ENCODE results near the gene FLVCR2. TPM values are rescaled to one million over a fixed set of nuclear protein-coding genes. Genes with fewer than 3 reads are reported as not detected.

FLVCR2 gene
- total and polyA plus RNA-seq, 2 experiments from 2014 or later = 1.4 to 3.1 TPM

DNA sequence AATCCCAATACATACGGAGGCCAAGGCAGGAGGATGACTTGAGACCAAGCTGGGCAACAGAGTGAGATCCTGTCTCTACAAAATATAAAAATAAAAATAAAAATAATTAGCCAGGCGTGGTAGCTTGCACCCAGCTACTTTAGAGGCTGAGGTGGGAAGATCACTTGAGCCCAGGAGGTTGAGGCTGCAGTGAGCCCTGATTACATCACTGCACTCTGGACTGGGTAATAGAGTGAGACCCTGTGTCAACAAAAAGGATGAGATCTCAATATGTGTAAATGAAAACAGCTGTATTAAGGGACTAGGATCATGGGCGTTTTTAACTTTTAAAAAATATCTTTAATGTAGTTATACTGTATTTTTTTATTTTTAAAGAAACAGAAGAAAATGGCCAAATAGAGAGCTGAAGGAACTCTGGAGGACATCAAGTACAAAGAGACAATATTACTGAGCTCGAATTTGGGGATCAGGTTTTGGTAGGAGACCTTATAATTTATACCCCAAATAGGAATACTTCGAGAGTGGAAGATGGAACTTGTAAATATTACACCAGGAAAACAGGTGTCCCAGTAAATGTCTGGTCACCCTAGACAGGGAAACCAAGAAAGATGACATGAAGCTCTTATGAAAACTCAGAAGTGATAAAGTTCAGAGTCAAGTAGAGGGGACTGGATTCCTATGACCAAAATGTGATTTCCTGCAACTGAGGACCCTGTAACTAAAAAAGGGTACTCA, 43.1 kb upstream of the FLVCR2 start (continued):
- TF ChIP-seq, protein P1, sequence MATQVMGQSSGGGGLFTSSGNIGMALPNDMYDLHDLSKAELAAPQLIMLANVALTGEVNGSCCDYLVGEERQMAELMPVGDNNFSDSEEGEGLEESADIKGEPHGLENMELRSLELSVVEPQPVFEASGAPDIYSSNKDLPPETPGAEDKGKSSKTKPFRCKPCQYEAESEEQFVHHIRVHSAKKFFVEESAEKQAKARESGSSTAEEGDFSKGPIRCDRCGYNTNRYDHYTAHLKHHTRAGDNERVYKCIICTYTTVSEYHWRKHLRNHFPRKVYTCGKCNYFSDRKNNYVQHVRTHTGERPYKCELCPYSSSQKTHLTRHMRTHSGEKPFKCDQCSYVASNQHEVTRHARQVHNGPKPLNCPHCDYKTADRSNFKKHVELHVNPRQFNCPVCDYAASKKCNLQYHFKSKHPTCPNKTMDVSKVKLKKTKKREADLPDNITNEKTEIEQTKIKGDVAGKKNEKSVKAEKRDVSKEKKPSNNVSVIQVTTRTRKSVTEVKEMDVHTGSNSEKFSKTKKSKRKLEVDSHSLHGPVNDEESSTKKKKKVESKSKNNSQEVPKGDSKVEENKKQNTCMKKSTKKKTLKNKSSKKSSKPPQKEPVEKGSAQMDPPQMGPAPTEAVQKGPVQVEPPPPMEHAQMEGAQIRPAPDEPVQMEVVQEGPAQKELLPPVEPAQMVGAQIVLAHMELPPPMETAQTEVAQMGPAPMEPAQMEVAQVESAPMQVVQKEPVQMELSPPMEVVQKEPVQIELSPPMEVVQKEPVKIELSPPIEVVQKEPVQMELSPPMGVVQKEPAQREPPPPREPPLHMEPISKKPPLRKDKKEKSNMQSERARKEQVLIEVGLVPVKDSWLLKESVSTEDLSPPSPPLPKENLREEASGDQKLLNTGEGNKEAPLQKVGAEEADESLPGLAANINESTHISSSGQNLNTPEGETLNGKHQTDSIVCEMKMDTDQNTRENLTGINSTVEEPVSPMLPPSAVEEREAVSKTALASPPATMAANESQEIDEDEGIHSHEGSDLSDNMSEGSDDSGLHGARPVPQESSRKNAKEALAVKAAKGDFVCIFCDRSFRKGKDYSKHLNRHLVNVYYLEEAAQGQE (IDR thresholded peaks at IDR 0.05; ENCODE audit: unreplicated experiment) = no peak
- TF ChIP-seq STAT1 (IDR thresholded peaks at IDR 0.05; ENCODE audit: unreplicated experiment) (no peak), NANOG (IDR thresholded peaks at IDR 0.05; ENCODE audit: borderline replicate concordance) (no peak)
- TF ChIP-seq, protein P2, sequence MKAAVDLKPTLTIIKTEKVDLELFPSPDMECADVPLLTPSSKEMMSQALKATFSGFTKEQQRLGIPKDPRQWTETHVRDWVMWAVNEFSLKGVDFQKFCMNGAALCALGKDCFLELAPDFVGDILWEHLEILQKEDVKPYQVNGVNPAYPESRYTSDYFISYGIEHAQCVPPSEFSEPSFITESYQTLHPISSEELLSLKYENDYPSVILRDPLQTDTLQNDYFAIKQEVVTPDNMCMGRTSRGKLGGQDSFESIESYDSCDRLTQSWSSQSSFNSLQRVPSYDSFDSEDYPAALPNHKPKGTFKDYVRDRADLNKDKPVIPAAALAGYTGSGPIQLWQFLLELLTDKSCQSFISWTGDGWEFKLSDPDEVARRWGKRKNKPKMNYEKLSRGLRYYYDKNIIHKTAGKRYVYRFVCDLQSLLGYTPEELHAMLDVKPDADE (IDR thresholded peaks at IDR 0.05) = no peak

DNA sequence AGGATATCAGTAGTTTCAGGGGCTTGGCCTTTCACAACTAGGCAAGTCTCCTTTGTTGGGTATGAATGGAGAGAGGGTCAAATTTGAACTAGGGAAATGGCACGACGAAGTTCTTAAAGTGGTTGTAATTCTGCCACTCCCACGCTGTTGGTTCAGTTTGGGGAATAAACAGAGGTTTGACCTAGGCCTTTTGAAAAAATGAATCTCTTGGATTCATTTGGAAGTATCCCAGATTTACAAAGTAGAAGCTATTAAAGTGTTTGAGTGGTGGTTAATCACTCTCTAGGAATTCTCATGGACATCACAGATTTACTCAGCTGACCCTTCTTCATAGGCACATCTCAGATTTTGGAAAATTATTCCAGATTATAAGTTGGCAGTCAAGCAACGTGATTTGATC, 41.3 kb upstream of the FLVCR2 start:
- ATAC-seq = no peak
- no peak overlapping the region for H2AFZ ChIP-seq
- TF ChIP-seq, protein P3, sequence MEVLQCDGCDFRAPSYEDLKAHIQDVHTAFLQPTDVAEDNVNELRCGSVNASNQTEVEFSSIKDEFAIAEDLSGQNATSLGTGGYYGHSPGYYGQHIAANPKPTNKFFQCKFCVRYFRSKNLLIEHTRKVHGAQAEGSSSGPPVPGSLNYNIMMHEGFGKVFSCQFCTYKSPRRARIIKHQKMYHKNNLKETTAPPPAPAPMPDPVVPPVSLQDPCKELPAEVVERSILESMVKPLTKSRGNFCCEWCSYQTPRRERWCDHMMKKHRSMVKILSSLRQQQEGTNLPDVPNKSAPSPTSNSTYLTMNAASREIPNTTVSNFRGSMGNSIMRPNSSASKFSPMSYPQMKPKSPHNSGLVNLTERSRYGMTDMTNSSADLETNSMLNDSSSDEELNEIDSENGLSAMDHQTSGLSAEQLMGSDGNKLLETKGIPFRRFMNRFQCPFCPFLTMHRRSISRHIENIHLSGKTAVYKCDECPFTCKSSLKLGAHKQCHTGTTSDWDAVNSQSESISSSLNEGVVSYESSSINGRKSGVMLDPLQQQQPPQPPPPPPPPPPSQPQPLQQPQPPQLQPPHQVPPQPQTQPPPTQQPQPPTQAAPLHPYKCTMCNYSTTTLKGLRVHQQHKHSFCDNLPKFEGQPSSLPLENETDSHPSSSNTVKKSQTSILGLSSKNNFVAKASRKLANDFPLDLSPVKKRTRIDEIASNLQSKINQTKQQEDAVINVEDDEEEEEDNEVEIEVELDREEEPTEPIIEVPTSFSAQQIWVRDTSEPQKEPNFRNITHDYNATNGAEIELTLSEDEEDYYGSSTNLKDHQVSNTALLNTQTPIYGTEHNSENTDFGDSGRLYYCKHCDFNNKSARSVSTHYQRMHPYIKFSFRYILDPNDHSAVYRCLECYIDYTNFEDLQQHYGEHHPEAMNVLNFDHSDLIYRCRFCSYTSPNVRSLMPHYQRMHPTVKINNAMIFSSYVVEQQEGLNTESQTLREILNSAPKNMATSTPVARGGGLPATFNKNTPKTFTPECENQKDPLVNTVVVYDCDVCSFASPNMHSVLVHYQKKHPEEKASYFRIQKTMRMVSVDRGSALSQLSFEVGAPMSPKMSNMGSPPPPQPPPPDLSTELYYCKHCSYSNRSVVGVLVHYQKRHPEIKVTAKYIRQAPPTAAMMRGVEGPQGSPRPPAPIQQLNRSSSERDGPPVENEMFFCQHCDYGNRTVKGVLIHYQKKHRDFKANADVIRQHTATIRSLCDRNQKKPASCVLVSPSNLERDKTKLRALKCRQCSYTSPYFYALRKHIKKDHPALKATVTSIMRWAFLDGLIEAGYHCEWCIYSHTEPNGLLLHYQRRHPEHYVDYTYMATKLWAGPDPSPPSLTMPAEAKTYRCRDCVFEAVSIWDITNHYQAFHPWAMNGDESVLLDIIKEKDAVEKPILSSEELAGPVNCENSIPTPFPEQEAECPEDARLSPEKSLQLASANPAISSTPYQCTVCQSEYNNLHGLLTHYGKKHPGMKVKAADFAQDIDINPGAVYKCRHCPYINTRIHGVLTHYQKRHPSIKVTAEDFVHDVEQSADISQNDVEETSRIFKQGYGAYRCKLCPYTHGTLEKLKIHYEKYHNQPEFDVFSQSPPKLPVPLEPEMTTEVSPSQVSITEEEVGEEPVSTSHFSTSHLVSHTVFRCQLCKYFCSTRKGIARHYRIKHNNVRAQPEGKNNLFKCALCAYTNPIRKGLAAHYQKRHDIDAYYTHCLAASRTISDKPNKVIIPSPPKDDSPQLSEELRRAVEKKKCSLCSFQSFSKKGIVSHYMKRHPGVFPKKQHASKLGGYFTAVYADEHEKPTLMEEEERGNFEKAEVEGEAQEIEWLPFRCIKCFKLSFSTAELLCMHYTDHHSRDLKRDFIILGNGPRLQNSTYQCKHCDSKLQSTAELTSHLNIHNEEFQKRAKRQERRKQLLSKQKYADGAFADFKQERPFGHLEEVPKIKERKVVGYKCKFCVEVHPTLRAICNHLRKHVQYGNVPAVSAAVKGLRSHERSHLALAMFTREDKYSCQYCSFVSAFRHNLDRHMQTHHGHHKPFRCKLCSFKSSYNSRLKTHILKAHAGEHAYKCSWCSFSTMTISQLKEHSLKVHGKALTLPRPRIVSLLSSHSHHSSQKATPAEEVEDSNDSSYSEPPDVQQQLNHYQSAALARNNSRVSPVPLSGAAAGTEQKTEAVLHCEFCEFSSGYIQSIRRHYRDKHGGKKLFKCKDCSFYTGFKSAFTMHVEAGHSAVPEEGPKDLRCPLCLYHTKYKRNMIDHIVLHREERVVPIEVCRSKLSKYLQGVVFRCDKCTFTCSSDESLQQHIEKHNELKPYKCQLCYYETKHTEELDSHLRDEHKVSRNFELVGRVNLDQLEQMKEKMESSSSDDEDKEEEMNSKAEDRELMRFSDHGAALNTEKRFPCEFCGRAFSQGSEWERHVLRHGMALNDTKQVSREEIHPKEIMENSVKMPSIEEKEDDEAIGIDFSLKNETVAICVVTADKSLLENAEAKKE (CRISPR knock-in tag; IDR thresholded peaks at IDR 0.05) = no peak
- no peak for TF ChIP-seq ZNF331 (CRISPR knock-in tag; IDR thresholded peaks at IDR 0.05; ENCODE audit: low read depth)
- no peak for TF ChIP-seq EZH2 (IDR thresholded peaks at IDR 0.05; ENCODE audit: low read depth, unreplicated experiment)
- no peak for TF ChIP-seq NANOG (IDR thresholded peaks at IDR 0.05; ENCODE audit: borderline replicate concordance)
- TF ChIP-seq, protein P2 (IDR thresholded peaks at IDR 0.05) = no peak
- TF ChIP-seq, protein P4, sequence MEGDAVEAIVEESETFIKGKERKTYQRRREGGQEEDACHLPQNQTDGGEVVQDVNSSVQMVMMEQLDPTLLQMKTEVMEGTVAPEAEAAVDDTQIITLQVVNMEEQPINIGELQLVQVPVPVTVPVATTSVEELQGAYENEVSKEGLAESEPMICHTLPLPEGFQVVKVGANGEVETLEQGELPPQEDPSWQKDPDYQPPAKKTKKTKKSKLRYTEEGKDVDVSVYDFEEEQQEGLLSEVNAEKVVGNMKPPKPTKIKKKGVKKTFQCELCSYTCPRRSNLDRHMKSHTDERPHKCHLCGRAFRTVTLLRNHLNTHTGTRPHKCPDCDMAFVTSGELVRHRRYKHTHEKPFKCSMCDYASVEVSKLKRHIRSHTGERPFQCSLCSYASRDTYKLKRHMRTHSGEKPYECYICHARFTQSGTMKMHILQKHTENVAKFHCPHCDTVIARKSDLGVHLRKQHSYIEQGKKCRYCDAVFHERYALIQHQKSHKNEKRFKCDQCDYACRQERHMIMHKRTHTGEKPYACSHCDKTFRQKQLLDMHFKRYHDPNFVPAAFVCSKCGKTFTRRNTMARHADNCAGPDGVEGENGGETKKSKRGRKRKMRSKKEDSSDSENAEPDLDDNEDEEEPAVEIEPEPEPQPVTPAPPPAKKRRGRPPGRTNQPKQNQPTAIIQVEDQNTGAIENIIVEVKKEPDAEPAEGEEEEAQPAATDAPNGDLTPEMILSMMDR (conservative IDR thresholded peaks at IDR 0.05; ENCODE audit: low read depth in 2 of 2) = no peak
- no peak for TF ChIP-seq JUNB (IDR thresholded peaks at IDR 0.05; ENCODE audit: unreplicated experiment)
- no peak for TF ChIP-seq STAT1 (IDR thresholded peaks at IDR 0.05; ENCODE audit: unreplicated experiment)

More for the DNA sequence above, 41.3 kb upstream of the FLVCR2 start:
- Histone ChIP-seq H3K36me3 (ENCODE audit: insufficient read depth) (no peaks in the 10 kb centered on the region), H3F3A (replicated peaks; ENCODE audit: low read depth) (no peaks in the 10 kb centered on the region), H3K4me1 (ENCODE audit: insufficient read depth) (no peaks in the 10 kb centered on the region; the same call in 1 of the 2 replicates), H3K4me3 (no peak overlapping the region), H3K79me2 (replicated peaks; ENCODE audit: insufficient read depth) (no peaks in the 10 kb centered on the region), H3K27ac (ENCODE audit: low read depth) (no peak overlapping the region), H4K20me1 (replicated peaks; ENCODE audit: insufficient read depth) (no peaks in the 10 kb centered on the region), H3K4me2 (no peak overlapping the region), H3K9me2 (ENCODE audit: insufficient read depth) (no peaks in the 10 kb centered on the region), H3K27me3 (ENCODE audit: insufficient read depth) (no peaks in the 10 kb centered on the region)
- Mint-ChIP-seq H3K36me3 (ENCODE audit: low read depth) (no peaks in the 10 kb centered on the region), H3K4me3 (no peak overlapping the region), H3K27me3 (ENCODE audit: insufficient read depth, low read depth, poor library complexity) (no peaks in the 10 kb centered on the region), H3K4me1 (peaks cover 10% of the 10 kb centered on the region; the same call in 2 of the 3 replicates), H3K9me3 (no peaks in the 10 kb centered on the region), H3K27ac (no peak overlapping the region)
- DNase-seq (ENCODE audit: low spot score) = no peak
